Measurements from ENCODE around the gene BCAR3.

DNA sequence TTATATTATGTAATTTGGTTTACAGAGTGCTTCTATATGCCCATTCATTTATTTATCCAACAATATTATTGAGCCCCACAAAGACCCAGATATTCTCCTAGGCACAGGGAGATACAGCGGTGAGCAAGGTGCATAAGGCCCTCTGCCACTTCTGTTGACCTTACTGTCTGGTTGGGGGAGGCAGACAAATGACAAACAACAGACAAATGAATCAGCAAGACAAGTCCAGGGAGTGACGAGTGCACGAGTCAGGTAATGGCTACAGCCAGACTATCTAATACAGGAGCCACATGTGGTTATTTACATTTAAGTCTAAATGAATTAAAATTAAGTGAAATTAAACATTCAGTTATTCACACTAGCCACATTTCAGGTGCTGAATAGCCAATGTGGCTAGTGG, 22.0 kb upstream of the BCAR3 start:
- TF ChIP-seq POLR2A (IDR thresholded peaks at IDR 0.05) = no peak
- TF ChIP-seq, protein P1, sequence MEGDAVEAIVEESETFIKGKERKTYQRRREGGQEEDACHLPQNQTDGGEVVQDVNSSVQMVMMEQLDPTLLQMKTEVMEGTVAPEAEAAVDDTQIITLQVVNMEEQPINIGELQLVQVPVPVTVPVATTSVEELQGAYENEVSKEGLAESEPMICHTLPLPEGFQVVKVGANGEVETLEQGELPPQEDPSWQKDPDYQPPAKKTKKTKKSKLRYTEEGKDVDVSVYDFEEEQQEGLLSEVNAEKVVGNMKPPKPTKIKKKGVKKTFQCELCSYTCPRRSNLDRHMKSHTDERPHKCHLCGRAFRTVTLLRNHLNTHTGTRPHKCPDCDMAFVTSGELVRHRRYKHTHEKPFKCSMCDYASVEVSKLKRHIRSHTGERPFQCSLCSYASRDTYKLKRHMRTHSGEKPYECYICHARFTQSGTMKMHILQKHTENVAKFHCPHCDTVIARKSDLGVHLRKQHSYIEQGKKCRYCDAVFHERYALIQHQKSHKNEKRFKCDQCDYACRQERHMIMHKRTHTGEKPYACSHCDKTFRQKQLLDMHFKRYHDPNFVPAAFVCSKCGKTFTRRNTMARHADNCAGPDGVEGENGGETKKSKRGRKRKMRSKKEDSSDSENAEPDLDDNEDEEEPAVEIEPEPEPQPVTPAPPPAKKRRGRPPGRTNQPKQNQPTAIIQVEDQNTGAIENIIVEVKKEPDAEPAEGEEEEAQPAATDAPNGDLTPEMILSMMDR (IDR thresholded peaks at IDR 0.05) = no peak
